ENCODE data around the gene ARRB1. TPM values are rescaled to one million over a fixed set of nuclear protein-coding genes. Genes with fewer than 3 reads are reported as not detected.

ARRB1 gene
- total and polyA plus RNA-seq, 9 of the 15 experiments (the other 6 are each of a cell fraction or from before 2014, with no cell fraction given): 6.6 to 45.4 (median 28.5) TPM

DNA sequence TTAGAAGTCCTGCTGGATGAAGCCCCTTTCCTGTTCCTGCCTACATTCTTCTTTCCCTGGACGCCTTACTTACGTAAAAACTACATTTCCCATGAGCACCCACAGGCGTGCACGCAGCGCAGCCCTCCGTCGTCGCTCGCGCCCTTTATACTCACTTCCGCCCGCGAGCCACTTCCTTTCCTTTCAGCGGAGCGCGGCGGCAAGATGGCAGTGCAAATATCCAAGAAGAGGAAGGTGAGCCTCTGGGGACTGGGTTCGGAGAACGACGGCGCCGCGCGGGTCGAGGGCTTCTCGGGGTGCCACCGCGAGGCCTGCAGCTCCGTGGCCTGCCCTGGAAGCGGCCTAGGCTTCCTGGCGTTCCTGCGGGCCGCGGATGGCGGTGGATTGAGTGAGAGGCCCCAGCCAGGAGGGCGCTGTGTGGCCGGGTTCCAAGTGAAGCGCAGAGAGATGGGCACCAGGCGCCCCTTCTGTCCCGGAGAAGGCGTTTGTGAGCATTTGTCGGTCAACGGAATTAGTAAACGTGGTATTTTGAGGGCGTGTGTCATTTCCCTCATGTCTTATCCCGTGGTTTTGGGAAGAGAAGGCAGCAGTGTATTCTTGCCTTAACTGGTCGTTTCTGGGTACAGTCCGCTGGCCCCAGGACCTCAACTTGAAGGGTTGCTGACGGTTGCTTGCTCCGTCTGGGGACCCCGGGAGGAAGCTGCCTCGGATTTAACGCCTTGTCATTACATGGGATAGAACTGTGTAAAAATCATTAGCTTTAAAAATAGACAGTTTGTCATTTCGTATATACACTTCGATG is 48.1 kb upstream of the ARRB1 start, which contains the start of gene RPS3 (continued):
- no peak for TF ChIP-seq ZFP1 (CRISPR knock-in tag; IDR thresholded peaks at IDR 0.05)
- TF ChIP-seq PTTG1 (tag; IDR thresholded peaks at IDR 0.05; ENCODE audit: low read depth): no peak
- no peak for TF ChIP-seq EP300 (IDR thresholded peaks at IDR 0.05; ENCODE audit: low read length)
- TF ChIP-seq, protein P1, sequence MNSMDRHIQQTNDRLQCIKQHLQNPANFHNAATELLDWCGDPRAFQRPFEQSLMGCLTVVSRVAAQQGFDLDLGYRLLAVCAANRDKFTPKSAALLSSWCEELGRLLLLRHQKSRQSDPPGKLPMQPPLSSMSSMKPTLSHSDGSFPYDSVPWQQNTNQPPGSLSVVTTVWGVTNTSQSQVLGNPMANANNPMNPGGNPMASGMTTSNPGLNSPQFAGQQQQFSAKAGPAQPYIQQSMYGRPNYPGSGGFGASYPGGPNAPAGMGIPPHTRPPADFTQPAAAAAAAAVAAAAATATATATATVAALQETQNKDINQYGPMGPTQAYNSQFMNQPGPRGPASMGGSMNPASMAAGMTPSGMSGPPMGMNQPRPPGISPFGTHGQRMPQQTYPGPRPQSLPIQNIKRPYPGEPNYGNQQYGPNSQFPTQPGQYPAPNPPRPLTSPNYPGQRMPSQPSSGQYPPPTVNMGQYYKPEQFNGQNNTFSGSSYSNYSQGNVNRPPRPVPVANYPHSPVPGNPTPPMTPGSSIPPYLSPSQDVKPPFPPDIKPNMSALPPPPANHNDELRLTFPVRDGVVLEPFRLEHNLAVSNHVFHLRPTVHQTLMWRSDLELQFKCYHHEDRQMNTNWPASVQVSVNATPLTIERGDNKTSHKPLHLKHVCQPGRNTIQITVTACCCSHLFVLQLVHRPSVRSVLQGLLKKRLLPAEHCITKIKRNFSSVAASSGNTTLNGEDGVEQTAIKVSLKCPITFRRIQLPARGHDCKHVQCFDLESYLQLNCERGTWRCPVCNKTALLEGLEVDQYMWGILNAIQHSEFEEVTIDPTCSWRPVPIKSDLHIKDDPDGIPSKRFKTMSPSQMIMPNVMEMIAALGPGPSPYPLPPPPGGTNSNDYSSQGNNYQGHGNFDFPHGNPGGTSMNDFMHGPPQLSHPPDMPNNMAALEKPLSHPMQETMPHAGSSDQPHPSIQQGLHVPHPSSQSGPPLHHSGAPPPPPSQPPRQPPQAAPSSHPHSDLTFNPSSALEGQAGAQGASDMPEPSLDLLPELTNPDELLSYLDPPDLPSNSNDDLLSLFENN (IDR thresholded peaks at IDR 0.05; ENCODE audit: low read depth in 2 of 2, low read length in 2 of 2): 0 out of 4 replicates have a peak, but pooled peaks of 1 of the 2 experiments have one; percentile 51
- no peak for TF ChIP-seq RUNX1 (IDR thresholded peaks at IDR 0.05; ENCODE audit: low read depth)
- no peak for TF ChIP-seq NFIX (CRISPR knock-in tag; IDR thresholded peaks at IDR 0.05; ENCODE audit: low read depth)
- TF ChIP-seq, protein P2, sequence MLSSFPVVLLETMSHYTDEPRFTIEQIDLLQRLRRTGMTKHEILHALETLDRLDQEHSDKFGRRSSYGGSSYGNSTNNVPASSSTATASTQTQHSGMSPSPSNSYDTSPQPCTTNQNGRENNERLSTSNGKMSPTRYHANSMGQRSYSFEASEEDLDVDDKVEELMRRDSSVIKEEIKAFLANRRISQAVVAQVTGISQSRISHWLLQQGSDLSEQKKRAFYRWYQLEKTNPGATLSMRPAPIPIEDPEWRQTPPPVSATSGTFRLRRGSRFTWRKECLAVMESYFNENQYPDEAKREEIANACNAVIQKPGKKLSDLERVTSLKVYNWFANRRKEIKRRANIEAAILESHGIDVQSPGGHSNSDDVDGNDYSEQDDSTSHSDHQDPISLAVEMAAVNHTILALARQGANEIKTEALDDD (IDR thresholded peaks at IDR 0.05): no peak
- TF ChIP-seq, protein P3, sequence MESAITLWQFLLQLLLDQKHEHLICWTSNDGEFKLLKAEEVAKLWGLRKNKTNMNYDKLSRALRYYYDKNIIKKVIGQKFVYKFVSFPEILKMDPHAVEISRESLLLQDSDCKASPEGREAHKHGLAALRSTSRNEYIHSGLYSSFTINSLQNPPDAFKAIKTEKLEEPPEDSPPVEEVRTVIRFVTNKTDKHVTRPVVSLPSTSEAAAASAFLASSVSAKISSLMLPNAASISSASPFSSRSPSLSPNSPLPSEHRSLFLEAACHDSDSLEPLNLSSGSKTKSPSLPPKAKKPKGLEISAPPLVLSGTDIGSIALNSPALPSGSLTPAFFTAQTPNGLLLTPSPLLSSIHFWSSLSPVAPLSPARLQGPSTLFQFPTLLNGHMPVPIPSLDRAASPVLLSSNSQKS (CRISPR knock-in tag; IDR thresholded peaks at IDR 0.05): no peak
- TF ChIP-seq, protein P4, sequence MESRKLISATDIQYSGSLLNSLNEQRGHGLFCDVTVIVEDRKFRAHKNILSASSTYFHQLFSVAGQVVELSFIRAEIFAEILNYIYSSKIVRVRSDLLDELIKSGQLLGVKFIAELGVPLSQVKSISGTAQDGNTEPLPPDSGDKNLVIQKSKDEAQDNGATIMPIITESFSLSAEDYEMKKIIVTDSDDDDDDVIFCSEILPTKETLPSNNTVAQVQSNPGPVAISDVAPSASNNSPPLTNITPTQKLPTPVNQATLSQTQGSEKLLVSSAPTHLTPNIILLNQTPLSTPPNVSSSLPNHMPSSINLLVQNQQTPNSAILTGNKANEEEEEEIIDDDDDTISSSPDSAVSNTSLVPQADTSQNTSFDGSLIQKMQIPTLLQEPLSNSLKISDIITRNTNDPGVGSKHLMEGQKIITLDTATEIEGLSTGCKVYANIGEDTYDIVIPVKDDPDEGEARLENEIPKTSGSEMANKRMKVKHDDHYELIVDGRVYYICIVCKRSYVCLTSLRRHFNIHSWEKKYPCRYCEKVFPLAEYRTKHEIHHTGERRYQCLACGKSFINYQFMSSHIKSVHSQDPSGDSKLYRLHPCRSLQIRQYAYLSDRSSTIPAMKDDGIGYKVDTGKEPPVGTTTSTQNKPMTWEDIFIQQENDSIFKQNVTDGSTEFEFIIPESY (CRISPR knock-in tag; IDR thresholded peaks at IDR 0.05): peak; percentile 65
- TF ChIP-seq FIP1L1 (IDR thresholded peaks at IDR 0.05; ENCODE audit: low read depth, low read length, poor library complexity, severe bottlenecking): peak; percentile 98
- TF ChIP-seq ZBTB7A (IDR thresholded peaks at IDR 0.05; ENCODE audit: borderline replicate concordance, control insufficient read depth, low read depth, low read length): peak; percentile 49; the same call in 1 of the 2 replicates
- TF ChIP-seq, protein P5, sequence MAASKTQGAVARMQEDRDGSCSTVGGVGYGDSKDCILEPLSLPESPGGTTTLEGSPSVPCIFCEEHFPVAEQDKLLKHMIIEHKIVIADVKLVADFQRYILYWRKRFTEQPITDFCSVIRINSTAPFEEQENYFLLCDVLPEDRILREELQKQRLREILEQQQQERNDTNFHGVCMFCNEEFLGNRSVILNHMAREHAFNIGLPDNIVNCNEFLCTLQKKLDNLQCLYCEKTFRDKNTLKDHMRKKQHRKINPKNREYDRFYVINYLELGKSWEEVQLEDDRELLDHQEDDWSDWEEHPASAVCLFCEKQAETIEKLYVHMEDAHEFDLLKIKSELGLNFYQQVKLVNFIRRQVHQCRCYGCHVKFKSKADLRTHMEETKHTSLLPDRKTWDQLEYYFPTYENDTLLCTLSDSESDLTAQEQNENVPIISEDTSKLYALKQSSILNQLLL (CRISPR knock-in tag; IDR thresholded peaks at IDR 0.05; ENCODE audit: borderline replicate concordance): no peak
- TF ChIP-seq LARP7 (IDR thresholded peaks at IDR 0.05): 0 out of 2 replicates have a peak, but pooled peaks have one; percentile 19
- TF ChIP-seq ZNF165 (CRISPR knock-in tag; IDR thresholded peaks at IDR 0.05; ENCODE audit: borderline replicate concordance): no peak
- no peak for TF ChIP-seq BMI1 (IDR thresholded peaks at IDR 0.05; ENCODE audit: low read length)
- no peak for TF ChIP-seq THRAP3 (IDR thresholded peaks at IDR 0.05; ENCODE audit: borderline replicate concordance)
